GM23338 (cell line): ENCODE results near the gene PEPD. TPM values are rescaled to one million over a fixed set of nuclear protein-coding genes. Genes with fewer than 3 reads are reported as not detected.
A peak's percentile ranks its signal among the peaks of the same experiment; 100 is the strongest.

Source experiments
- ATAC-seq: fragments of 200-7000 bp; cut with Tn5 transposase; 3 replicates; pipeline ENCODE4 v1.9.1; 2020
- DNase-seq: peaks from one replicate; pipeline ENCODE4 v3.0.0-alpha.2; 2015; ENCODE audit warnings: low spot score
- H2AFZ ChIP-seq: fragments of 200-600 bp; sonication (generic); 2 replicates; pipeline ENCODE4 v1.8.0; 2016; ENCODE audit warnings: antibody characterized with exemption, mild to moderate bottlenecking, moderate library complexity
- H3F3A ChIP-seq: fragments of 200-600 bp; sonication (generic); replicated peaks from 2 replicates; pipeline ENCODE4 v1.8.0; 2017; ENCODE audit warnings: antibody characterized with exemption, mixed run types, low read depth
- H3K27ac ChIP-seq: fragments of 200-600 bp; sonication (generic); 2 replicates; pipeline ENCODE4 v1.6.1; 2016; ENCODE audit warnings: low read depth
- H3K27me3 ChIP-seq: fragments of 200-600 bp; sonication (generic); 2 replicates; pipeline ENCODE4 v1.8.0; 2016; ENCODE audit warnings: mild to moderate bottlenecking, mixed run types, moderate library complexity; ENCODE audit not compliant: insufficient read depth
- H3K36me3 ChIP-seq: fragments of 200-600 bp; sonication (generic); 2 replicates; pipeline ENCODE4 v1.8.0; 2016; ENCODE audit warnings: mild to moderate bottlenecking; ENCODE audit not compliant: insufficient read depth
- H3K4me1 ChIP-seq: fragments of 200-600 bp; sonication (generic); 2 replicates; pipeline ENCODE4 v1.8.0; 2016; ENCODE audit warnings: mild to moderate bottlenecking, moderate library complexity; ENCODE audit not compliant: insufficient read depth
- H3K4me2 ChIP-seq: fragments of 200-600 bp; sonication (generic); 2 replicates; pipeline ENCODE4 v1.7.1; 2017; ENCODE audit warnings: mixed run types
- H3K4me3 ChIP-seq: fragments of 200-600 bp; sonication (generic); 2 replicates; pipeline ENCODE4 v1.6.1; 2016; ENCODE audit warnings: mixed run types
- H3K79me2 ChIP-seq: fragments of 200-600 bp; sonication (generic); replicated peaks from 2 replicates; pipeline ENCODE4 v1.8.0; 2017; ENCODE audit warnings: mild to moderate bottlenecking; ENCODE audit not compliant: insufficient read depth
- H3K9me2 ChIP-seq: fragments of 200-600 bp; sonication (generic); 2 replicates; pipeline ENCODE4 v1.8.0; 2017; ENCODE audit not compliant: insufficient read depth
- H4K20me1 ChIP-seq: fragments of 200-600 bp; sonication (generic); replicated peaks from 2 replicates; pipeline ENCODE4 v1.8.0; 2017; ENCODE audit warnings: mild to moderate bottlenecking; ENCODE audit not compliant: insufficient read depth
- H3K27ac Mint-ChIP-seq: 2 replicates; pipeline ENCODE4 v1.8.0; 2020; ENCODE audit warnings: inconsistent platforms, mild to moderate bottlenecking, moderate library complexity, mixed read lengths
- H3K27me3 Mint-ChIP-seq: 3 replicates; pipeline ENCODE4 v1.8.0; 2022; ENCODE audit warnings: low read depth, mild to moderate bottlenecking, moderate library complexity, mixed read lengths, inconsistent platforms; ENCODE audit not compliant: insufficient read depth, poor library complexity
- H3K36me3 Mint-ChIP-seq: 3 replicates; pipeline ENCODE4 v1.8.0; 2021; ENCODE audit warnings: low read depth, mild to moderate bottlenecking, inconsistent platforms, moderate library complexity, mixed read lengths
- H3K4me1 Mint-ChIP-seq: 3 replicates; pipeline ENCODE4 v1.8.0; 2020; ENCODE audit warnings: mild to moderate bottlenecking, inconsistent platforms, mixed read lengths
- H3K4me3 Mint-ChIP-seq: 3 replicates; pipeline ENCODE4 v1.8.0; 2021; ENCODE audit warnings: moderate library complexity, mild to moderate bottlenecking, inconsistent platforms, mixed read lengths
- H3K9me3 Mint-ChIP-seq: 3 replicates; pipeline ENCODE4 v1.8.0; 2020; ENCODE audit warnings: moderate library complexity, mild to moderate bottlenecking, inconsistent platforms, mixed read lengths
- STAT1 ChIP-seq: IDR thresholded peaks from one replicate; pipeline ENCODE4 v1.6.1; 2016; ENCODE audit warnings: antibody characterized with exemption; ENCODE audit not compliant: unreplicated experiment
- ZNF114 ChIP-seq: fragments of 250-450 bp; sonication (Bioruptor Pico); IDR thresholded peaks from 2 replicates; pipeline ENCODE4 v1.5.0; 2020; ENCODE audit warnings: mild to moderate bottlenecking, moderate library complexity
- polyA plus RNA-seq: library from polyadenylated mRNA; unstranded; fragments of >200 nt; fragmentation: Nextera tagmentation; extraction: Ambion mirVana; gene quantifications from 2 replicates; pipeline ENCODE4 v1.2.1, GENCODE V29; 2016
- total RNA-seq: library from RNA; depleted of rRNA; stranded (reverse); fragments of >200 nt; shearing (Covaris generic); gene quantifications from 2 replicates; pipeline ENCODE4 v1.2.3, GENCODE V29; 2014
- TF ChIP-seq, protein P1 (sequence below), 2 experiments: fragments of 200-600 bp in 1 of 2; sonication (generic) in 1 of 2; conservative IDR thresholded peaks; 2 replicates each; pipeline versions ENCODE4 v1.5.1 to v1.6.1; 2016 to 2017; ENCODE audit warnings: antibody characterized with exemption in 2 of 2, low read depth in 2 of 2, mild to moderate bottlenecking in 2 of 2, moderate library complexity in 1 of 2

Gene PEPD
- total and polyA plus RNA-seq, 2 experiments from 2014 or later: 81.7 to 89.2 TPM

GRCh38 chr19:33407140-33407551 lies 114.4 kb downstream of the PEPD start:
- Histone ChIP-seq H4K20me1 (no peaks in the 10 kb centered on the region), H3F3A (no peaks in the 10 kb centered on the region), H3K9me2 (no peaks in the 10 kb centered on the region), H3K4me1 (no peaks in the 10 kb centered on the region; the same call in 1 of the 2 replicates), H3K4me3 (no peak overlapping the region), H3K79me2 (no peaks in the 10 kb centered on the region), H3K27me3 (no peaks in the 10 kb centered on the region), H3K4me2 (no peak overlapping the region), H3K36me3 (no peaks in the 10 kb centered on the region), H2AFZ (no peak overlapping the region), H3K27ac (no peak overlapping the region)
- ATAC-seq (peak; percentile 72), DNase-seq (no peak)
- peaks cover 7% of the 10 kb centered on the region for H3K27me3 Mint-ChIP-seq
- peaks cover 7% of the 10 kb centered on the region for H3K4me1 Mint-ChIP-seq
- no peaks in the 10 kb centered on the region for H3K9me3 Mint-ChIP-seq
- H3K4me3 Mint-ChIP-seq: no peak overlapping the region
- H3K36me3 Mint-ChIP-seq: no peaks in the 10 kb centered on the region
- no peak overlapping the region for H3K27ac Mint-ChIP-seq
- TF ChIP-seq, protein P1, sequence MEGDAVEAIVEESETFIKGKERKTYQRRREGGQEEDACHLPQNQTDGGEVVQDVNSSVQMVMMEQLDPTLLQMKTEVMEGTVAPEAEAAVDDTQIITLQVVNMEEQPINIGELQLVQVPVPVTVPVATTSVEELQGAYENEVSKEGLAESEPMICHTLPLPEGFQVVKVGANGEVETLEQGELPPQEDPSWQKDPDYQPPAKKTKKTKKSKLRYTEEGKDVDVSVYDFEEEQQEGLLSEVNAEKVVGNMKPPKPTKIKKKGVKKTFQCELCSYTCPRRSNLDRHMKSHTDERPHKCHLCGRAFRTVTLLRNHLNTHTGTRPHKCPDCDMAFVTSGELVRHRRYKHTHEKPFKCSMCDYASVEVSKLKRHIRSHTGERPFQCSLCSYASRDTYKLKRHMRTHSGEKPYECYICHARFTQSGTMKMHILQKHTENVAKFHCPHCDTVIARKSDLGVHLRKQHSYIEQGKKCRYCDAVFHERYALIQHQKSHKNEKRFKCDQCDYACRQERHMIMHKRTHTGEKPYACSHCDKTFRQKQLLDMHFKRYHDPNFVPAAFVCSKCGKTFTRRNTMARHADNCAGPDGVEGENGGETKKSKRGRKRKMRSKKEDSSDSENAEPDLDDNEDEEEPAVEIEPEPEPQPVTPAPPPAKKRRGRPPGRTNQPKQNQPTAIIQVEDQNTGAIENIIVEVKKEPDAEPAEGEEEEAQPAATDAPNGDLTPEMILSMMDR (conservative IDR thresholded peaks at IDR 0.05; ENCODE audit: low read depth in 2 of 2): peak; percentile 16 to 26; a peak in 1 of 4 replicates
- no peak for TF ChIP-seq STAT1

DNA sequence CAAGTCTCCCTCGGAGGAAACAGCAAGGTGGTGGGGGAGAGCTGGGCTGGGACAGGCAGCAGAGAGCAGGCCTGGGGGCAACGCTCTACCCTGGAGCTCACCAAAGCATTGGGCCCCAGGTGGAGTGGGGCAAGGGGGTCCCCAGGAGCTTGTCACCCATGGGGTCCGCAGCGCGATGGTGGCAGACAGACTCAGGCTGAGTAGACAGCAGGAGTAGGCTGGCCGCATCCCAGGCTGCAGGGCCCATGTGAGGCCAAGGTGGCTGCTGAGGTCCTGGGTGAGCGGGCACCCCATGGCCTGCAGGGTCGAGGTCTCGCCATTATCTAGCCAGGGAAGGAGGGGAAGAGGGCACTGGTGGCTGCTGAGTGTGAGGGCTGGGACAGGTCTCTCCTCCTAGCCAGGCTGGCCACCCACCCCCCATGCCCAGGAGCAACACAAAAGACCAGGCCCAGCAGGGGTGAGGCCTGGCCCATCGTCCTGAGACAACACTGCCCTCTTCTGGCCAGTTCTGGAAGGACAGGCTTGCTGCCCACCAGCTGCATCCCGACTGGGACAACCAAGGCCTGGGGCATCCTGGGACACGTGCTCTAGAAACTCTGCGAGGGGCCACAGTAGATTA lies 115.0 kb downstream of the PEPD start:
- H2AFZ ChIP-seq: no peak overlapping the region

More for the DNA sequence above, 115.0 kb downstream of the PEPD start:
- Histone ChIP-seq H3K4me3 (no peak overlapping the region), H3K27ac (no peak overlapping the region), H3K9me2 (no peaks in the 10 kb centered on the region), H3F3A (no peaks in the 10 kb centered on the region), H3K4me2 (no peak overlapping the region), H3K79me2 (no peaks in the 10 kb centered on the region), H3K4me1 (no peaks in the 10 kb centered on the region; the same call in 1 of the 2 replicates), H3K27me3 (no peaks in the 10 kb centered on the region), H3K36me3 (no peaks in the 10 kb centered on the region), H4K20me1 (no peaks in the 10 kb centered on the region)
- TF ChIP-seq, protein P1 (conservative IDR thresholded peaks at IDR 0.05; ENCODE audit: low read depth in 2 of 2): peak; percentile 74 to 97
- TF ChIP-seq ZNF114: no peak
- Mint-ChIP-seq H3K27ac (peak overlapping the region; percentile 66; the same call in 1 of the 2 replicates), H3K4me1 (peaks cover 7% of the 10 kb centered on the region), H3K4me3 (no peak overlapping the region), H3K9me3 (no peaks in the 10 kb centered on the region), H3K27me3 (peaks cover 7% of the 10 kb centered on the region), H3K36me3 (no peaks in the 10 kb centered on the region)
- ATAC-seq: peak; percentile 77
- peak; percentile 83 for DNase-seq
